Neural progenitor cell (in vitro differentiated cells): ENCODE measurements around the gene SDHC. TPM values are rescaled to one million over a fixed set of nuclear protein-coding genes. Genes with fewer than 3 reads are reported as not detected.
"Not testable (repeated sequence)": the region's sequence is repeated elsewhere in the genome, so short reads cannot be mapped to it uniquely, and the experiment has no call there.

ENCODE experiments used
- DNase-seq: peaks from one replicate; pipeline ENCODE4 v3.0.0-alpha.2; 2016; ENCODE audit warnings: low spot score
- H2AFZ ChIP-seq: fragments of 200-600 bp; sonication (generic); replicated peaks from 2 replicates; pipeline ENCODE4 v1.6.1; 2016; ENCODE audit warnings: antibody characterized with exemption
- H3F3A ChIP-seq: fragments of 200-600 bp; sonication (generic); 2 replicates; pipeline ENCODE4 v1.6.1; 2016; ENCODE audit warnings: antibody characterized with exemption, low read depth
- H3K27ac ChIP-seq: fragments of 200-600 bp; sonication (generic); 2 replicates; pipeline ENCODE4 v1.5.1; 2016; ENCODE audit warnings: mild to moderate bottlenecking
- H3K27me3 ChIP-seq: fragments of 200-600 bp; sonication (generic); 2 replicates; pipeline ENCODE4 v1.6.1; 2016; ENCODE audit warnings: mild to moderate bottlenecking, moderate library complexity
- H3K36me3 ChIP-seq: fragments of 200-600 bp; sonication (generic); 2 replicates; pipeline ENCODE4 v1.5.1; 2016
- H3K4me1 ChIP-seq: fragments of 200-600 bp; sonication (generic); 2 replicates; pipeline ENCODE4 v1.6.1; 2016; ENCODE audit warnings: mixed run types
- H3K4me2 ChIP-seq: fragments of 200-600 bp; sonication (generic); 2 replicates; pipeline ENCODE4 v1.6.1; 2016
- H3K4me3 ChIP-seq: fragments of 200-600 bp; sonication (generic); 2 replicates; pipeline ENCODE4 v1.5.1; 2016
- H3K79me2 ChIP-seq: fragments of 200-600 bp; sonication (generic); 2 replicates; pipeline ENCODE4 v1.6.1; 2016; ENCODE audit warnings: low read depth
- H3K9ac ChIP-seq: fragments of 200-600 bp; sonication (generic); 2 replicates; pipeline ENCODE4 v1.6.1; 2016
- H3K9me3 ChIP-seq: fragments of 200-600 bp; sonication (generic); 2 replicates; pipeline ENCODE4 v1.5.1; 2016; ENCODE audit warnings: low read depth
- H4K20me1 ChIP-seq: fragments of 200-600 bp; sonication (generic); 2 replicates; pipeline ENCODE4 v1.6.1; 2016; ENCODE audit warnings: low read depth
- H3K27ac Mint-ChIP-seq: 3 replicates; pipeline ENCODE4 v1.8.0; 2021; ENCODE audit warnings: mixed read lengths
- H3K27me3 Mint-ChIP-seq: 2 replicates; pipeline ENCODE4 v1.8.0; 2022; ENCODE audit warnings: low read depth, mild to moderate bottlenecking, inconsistent platforms, moderate library complexity, mixed read lengths; ENCODE audit not compliant: insufficient read depth
- H3K36me3 Mint-ChIP-seq: 3 replicates; pipeline ENCODE4 v1.8.0; 2021; ENCODE audit warnings: mixed read lengths
- H3K4me1 Mint-ChIP-seq: 3 replicates; pipeline ENCODE4 v1.8.0; 2021; ENCODE audit warnings: mixed read lengths
- H3K4me3 Mint-ChIP-seq: 3 replicates; pipeline ENCODE4 v1.8.0; 2021; ENCODE audit warnings: mild to moderate bottlenecking, moderate library complexity, mixed read lengths
- H3K9me3 Mint-ChIP-seq: 3 replicates; pipeline ENCODE4 v1.8.0; 2020; ENCODE audit warnings: mixed read lengths
- CTCF ChIP-seq: fragments of 200-600 bp; sonication (generic); IDR thresholded peaks from 2 replicates; pipeline ENCODE4 v1.5.1; 2017; ENCODE audit warnings: antibody characterized with exemption, mild to moderate bottlenecking
- EZH2 ChIP-seq: fragments of 200-600 bp; sonication (generic); IDR thresholded peaks from 2 replicates; pipeline ENCODE4 v1.6.1; 2017; ENCODE audit warnings: antibody characterized with exemption, mild to moderate bottlenecking, moderate library complexity
- EZH2phosphoT487 ChIP-seq: fragments of 200-600 bp; sonication (generic); IDR thresholded peaks from 2 replicates; pipeline ENCODE4 v1.6.1; 2017; ENCODE audit warnings: antibody characterized with exemption
- total RNA-seq: library from RNA; depleted of rRNA; stranded (reverse); fragments of >200 nt; gene quantifications from 2 replicates; pipeline ENCODE4 v1.2.3, GENCODE V29; 2015; ENCODE audit warnings: low replicate concordance

SDHC gene
- total RNA-seq, 1 donor from 2014 or later: 61.2 TPM

GRCh38 chr1:161393151-161393550, 79.0 kb downstream of the SDHC start:
- peaks cover 2% of the 10 kb centered on the region for H3K4me1 Mint-ChIP-seq
- H3K9me3 Mint-ChIP-seq: no peaks in the 10 kb centered on the region
- no peak overlapping the region for H3K27ac Mint-ChIP-seq
- no peak overlapping the region for H3K9ac ChIP-seq
- peaks cover 4% of the 10 kb centered on the region for H3K27me3 Mint-ChIP-seq
- no peaks in the 10 kb centered on the region for H3K9me3 ChIP-seq
- peaks cover 7% of the 10 kb centered on the region for H3F3A ChIP-seq
- no peak overlapping the region for H2AFZ ChIP-seq
- H3K36me3 ChIP-seq: no peaks in the 10 kb centered on the region
- H3K36me3 Mint-ChIP-seq: no peaks in the 10 kb centered on the region
- no peak for TF ChIP-seq EZH2phosphoT487
- TF ChIP-seq EZH2: no peak
- TF ChIP-seq CTCF: no peak
- H3K4me3 ChIP-seq: no peak overlapping the region
- no peak overlapping the region for H3K4me3 Mint-ChIP-seq
- H3K4me1 ChIP-seq: peaks cover 4% of the 10 kb centered on the region
- H3K27me3 ChIP-seq: peaks cover 9% of the 10 kb centered on the region
- DNase-seq: no peak
- no peak overlapping the region for H3K27ac ChIP-seq
- no peak overlapping the region for H3K4me2 ChIP-seq
- no peaks in the 10 kb centered on the region for H4K20me1 ChIP-seq
- no peaks in the 10 kb centered on the region for H3K79me2 ChIP-seq

GRCh38 chr1:161397038-161397437, 82.9 kb downstream of the SDHC start:
- Mint-ChIP-seq H3K27me3 (peaks cover 19% of the 10 kb centered on the region), H3K4me1 (peaks cover 15% of the 10 kb centered on the region)
- H3K4me2 ChIP-seq, H3K4me3 ChIP-seq, H3K9ac ChIP-seq, H3K9me3 ChIP-seq, H3K9me3 Mint-ChIP-seq, H3K27ac Mint-ChIP-seq, H3K36me3 Mint-ChIP-seq, DNase-seq, H3K4me1 ChIP-seq, H3K27ac ChIP-seq, H2AFZ ChIP-seq, H3K4me3 Mint-ChIP-seq, H3K79me2 ChIP-seq, H4K20me1 ChIP-seq, H3K36me3 ChIP-seq: not testable (repeated sequence)
- Histone ChIP-seq H3F3A (peaks cover 19% of the 10 kb centered on the region), H3K27me3 (peaks cover 17% of the 10 kb centered on the region)

- H3K79me2 ChIP-seq: no peaks in the 10 kb centered on the region
- Mint-ChIP-seq H3K27me3 (peaks cover 19% of the 10 kb centered on the region), H3K36me3 (peaks cover 3% of the 10 kb centered on the region), H3K27ac (peak overlapping the region; percentile 100), H3K9me3 (peaks cover 5% of the 10 kb centered on the region), H3K4me1 (peaks cover 15% of the 10 kb centered on the region), H3K4me3 (peak overlapping the region; percentile 96)
- peak overlapping the region; percentile 86 for H3K4me2 ChIP-seq
- peak overlapping the region; percentile 91 for H2AFZ ChIP-seq
- H3K27me3 ChIP-seq: peaks cover 23% of the 10 kb centered on the region
- no peaks in the 10 kb centered on the region for H3K36me3 ChIP-seq
- no peak overlapping the region for H3K9ac ChIP-seq
- no peaks in the 10 kb centered on the region for H3K9me3 ChIP-seq
- no peak for TF ChIP-seq EZH2phosphoT487
- no peak for TF ChIP-seq EZH2
- no peak for TF ChIP-seq CTCF
- H3F3A ChIP-seq: peaks cover 19% of the 10 kb centered on the region
- H4K20me1 ChIP-seq: no peaks in the 10 kb centered on the region
- peak overlapping the region; percentile 89 for H3K4me3 ChIP-seq
- peaks cover 4% of the 10 kb centered on the region for H3K4me1 ChIP-seq
- DNase-seq: no peak
- H3K27ac ChIP-seq: no peak overlapping the region
Measured at GRCh38 chr1:161398900-161399256, 84.7 kb downstream of the SDHC start.

GRCh38 chr1:161399257-161399998, 85.2 kb downstream of the SDHC start:
- H3K4me1 ChIP-seq: peaks cover 4% of the 10 kb centered on the region
- Mint-ChIP-seq H3K4me3 (peak overlapping the region; percentile 96), H3K4me1 (peaks cover 15% of the 10 kb centered on the region), H3K27ac (peak overlapping the region; percentile 100), H3K36me3 (peaks cover 3% of the 10 kb centered on the region), H3K9me3 (peaks cover 5% of the 10 kb centered on the region), H3K27me3 (peaks cover 19% of the 10 kb centered on the region)
- no peaks in the 10 kb centered on the region for H3K36me3 ChIP-seq
- no peaks in the 10 kb centered on the region for H3K9me3 ChIP-seq
- H3K4me3 ChIP-seq: peak overlapping the region; percentile 89
- peaks cover 19% of the 10 kb centered on the region for H3F3A ChIP-seq
- no peak overlapping the region for H3K9ac ChIP-seq
- H3K4me2 ChIP-seq: peak overlapping the region; percentile 86
- no peaks in the 10 kb centered on the region for H4K20me1 ChIP-seq
- peak overlapping the region; percentile 81 for H3K27ac ChIP-seq
- peak overlapping the region; percentile 97 for H2AFZ ChIP-seq
- H3K79me2 ChIP-seq: no peaks in the 10 kb centered on the region
- H3K27me3 ChIP-seq: peaks cover 26% of the 10 kb centered on the region
- TF ChIP-seq CTCF (peak; percentile 69), EZH2 (peak; percentile 65), EZH2phosphoT487 (no peak)
- DNase-seq: peak; percentile 83
